Measurements from ENCODE around the gene PREX1. TPM values are rescaled to one million over a fixed set of nuclear protein-coding genes. Genes with fewer than 3 reads are reported as not detected.

PREX1 gene
- total RNA-seq, 2 experiments from 2014 or later = 76.8 to 77.1 TPM

DNA sequence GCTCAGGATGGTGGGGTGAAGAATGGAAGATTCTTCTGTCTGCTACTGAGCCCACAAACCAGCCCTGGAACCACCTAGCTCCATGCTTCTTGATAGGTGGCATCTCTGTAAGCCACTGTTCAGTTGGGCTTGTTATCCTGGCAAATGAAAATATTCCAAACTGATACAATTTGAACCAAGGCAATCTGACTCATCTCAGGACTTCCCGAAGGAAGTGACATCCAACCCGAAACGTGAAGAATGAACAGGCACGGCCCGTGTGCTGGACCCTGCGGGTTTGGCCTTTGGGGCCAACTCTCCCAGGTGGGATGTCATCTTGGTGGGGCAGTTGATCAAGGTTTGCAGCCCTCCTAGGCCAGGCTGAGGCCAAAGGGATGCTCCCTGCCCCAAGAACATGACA is 160.3 kb downstream of the PREX1 start:
- peaks cover 28% of the 10 kb centered on the region for H3K36me3 Mint-ChIP-seq
- H3K27me3 Mint-ChIP-seq = no peaks in the 10 kb centered on the region
- no peak overlapping the region for H3K27ac Mint-ChIP-seq
- no peak for DNase-seq
- peaks cover 2% of the 10 kb centered on the region for H3K4me1 Mint-ChIP-seq
- no peaks in the 10 kb centered on the region for H3K9me3 Mint-ChIP-seq
- no peak overlapping the region for H3K4me3 Mint-ChIP-seq

DNA sequence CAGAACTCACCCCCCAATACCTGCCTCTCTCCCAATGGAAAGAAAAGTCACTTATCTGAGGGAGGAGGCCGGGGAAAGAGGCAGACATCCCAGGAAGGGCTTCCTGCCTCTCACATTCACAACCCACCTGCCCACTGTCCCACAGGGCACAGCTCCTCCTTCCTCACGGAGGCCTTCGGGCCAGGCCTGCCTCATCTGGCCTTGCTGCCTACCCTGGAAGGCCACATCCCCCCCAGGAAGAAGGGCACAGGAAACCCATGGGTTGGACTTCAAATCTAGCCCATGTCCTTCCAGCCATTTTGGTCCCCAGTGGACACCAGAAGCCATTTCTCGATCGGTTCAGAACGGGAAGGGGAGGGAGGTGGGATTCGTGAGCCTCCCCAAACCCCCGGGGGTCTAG is 162.0 kb downstream of the PREX1 start:
- H3K9me3 Mint-ChIP-seq = no peaks in the 10 kb centered on the region
- DNase-seq = no peak
- H3K4me3 Mint-ChIP-seq = no peak overlapping the region
- H3K36me3 Mint-ChIP-seq = peaks cover 31% of the 10 kb centered on the region
- no peak overlapping the region for H3K27ac Mint-ChIP-seq
- no peaks in the 10 kb centered on the region for H3K4me1 Mint-ChIP-seq
- no peaks in the 10 kb centered on the region for H3K27me3 Mint-ChIP-seq

DNA sequence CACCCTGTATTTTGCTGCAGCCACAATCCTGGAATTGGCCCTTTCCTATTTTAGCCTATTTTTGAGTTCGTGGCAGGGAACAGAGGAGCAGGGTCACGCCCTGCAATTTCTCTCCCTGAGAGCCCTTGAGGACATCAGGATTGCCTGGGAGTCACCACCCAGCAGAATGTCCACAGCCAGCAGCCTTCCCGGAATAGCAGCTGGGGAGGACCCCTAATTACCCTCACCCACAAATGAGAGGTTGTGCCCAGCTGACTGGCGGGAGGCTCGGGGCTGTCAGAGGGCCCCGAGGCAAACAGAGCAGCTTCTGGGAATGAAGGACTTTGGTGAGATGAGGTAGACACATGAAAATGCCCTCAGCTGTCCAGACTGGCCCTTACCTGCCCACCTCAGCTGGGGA is 165.1 kb downstream of the PREX1 start:
- no peak for DNase-seq
- no peaks in the 10 kb centered on the region for H3K9me3 Mint-ChIP-seq
- peaks cover 7% of the 10 kb centered on the region for H3K4me1 Mint-ChIP-seq
- no peak overlapping the region for H3K4me3 Mint-ChIP-seq
- no peaks in the 10 kb centered on the region for H3K27me3 Mint-ChIP-seq
- H3K27ac Mint-ChIP-seq = no peak overlapping the region
- H3K36me3 Mint-ChIP-seq = peaks cover 50% of the 10 kb centered on the region

DNA sequence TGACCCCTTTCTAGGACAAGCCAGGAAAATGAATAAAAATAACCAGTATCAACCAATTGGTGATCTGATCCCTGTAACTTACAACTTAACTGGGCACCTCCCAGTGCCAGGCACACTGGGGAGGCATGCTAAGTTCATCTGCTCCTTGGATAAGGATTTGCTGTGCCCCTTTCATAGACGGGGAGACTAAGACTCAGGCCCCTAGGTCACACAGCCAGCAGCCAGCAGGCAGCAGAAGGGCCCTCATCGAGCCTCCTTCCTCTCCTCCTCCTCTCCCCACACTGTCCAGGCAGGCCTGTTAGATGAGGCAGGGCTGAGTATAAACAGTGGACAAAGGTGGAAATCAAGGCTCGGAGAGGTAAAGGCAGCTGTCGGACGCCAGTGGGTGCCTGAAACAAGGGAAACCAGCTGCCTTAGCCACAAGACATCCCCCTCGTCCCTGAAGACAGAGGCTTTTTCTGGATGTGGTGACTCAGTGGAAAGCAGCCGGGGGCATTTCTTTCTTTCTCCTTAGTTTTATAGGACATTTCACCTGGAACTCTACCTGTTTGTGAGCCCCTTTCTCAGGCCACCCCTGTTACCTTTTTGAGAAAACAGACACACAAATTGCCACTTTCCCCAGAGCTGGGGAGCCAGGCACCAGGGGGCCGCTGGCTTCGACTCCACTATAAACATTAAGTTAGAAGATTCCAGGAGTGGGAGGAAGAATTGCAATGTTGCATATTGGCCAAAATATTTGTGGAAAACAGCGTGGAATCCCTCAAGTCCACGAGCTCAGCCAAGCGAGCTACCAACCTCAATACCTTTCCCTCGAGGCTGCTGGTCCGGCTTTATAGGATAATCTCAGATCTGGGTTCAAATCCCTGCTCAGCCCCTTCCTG is 166.0 kb downstream of the PREX1 start:
- Mint-ChIP-seq H3K4me3 (no peak overlapping the region), H3K27me3 (no peaks in the 10 kb centered on the region), H3K4me1 (peaks cover 7% of the 10 kb centered on the region), H3K9me3 (no peaks in the 10 kb centered on the region), H3K27ac (no peak overlapping the region), H3K36me3 (peaks cover 56% of the 10 kb centered on the region)
- no peak for DNase-seq

DNA sequence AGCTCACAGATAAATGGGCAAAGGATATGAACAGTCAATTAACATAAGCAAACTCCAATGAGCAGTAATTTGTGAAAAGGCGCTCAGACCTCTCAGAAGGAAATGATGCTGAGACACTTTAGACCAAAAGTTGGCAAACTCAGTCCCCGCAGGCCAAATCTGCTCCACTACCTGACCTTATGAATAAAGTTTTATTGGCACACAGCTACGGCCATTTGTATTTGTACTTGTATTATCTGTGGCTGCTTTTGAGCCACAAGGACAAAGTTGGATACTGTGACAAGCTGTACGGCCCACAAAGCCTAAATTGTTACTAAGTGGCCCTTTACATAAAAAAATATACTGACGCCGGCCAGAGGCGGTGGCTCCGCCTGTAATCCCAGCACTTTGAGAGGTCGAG is 167.0 kb downstream of the PREX1 start:
- H3K36me3 Mint-ChIP-seq = peaks cover 65% of the 10 kb centered on the region
- no peak overlapping the region for H3K4me3 Mint-ChIP-seq
- H3K27ac Mint-ChIP-seq = no peak overlapping the region

DNA sequence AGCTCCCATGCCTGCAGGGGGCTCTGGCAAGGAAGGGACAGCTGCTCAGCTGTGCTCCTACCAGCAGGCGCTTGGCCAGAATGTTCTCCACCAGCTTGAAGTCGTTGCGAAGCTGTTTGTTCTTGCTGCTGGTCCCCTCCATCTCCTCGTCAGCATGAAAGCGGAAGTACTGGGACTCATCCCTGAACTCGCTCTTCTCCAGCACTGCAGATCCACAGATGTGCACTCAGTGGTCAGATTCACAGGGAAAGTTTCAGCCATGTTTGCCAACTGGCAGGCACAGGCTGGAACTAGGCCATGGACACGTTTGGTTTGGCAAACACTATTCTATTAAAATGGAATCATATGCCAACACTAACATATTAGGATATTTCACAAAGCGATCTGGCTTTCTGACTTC is 167.9 kb downstream of the PREX1 start:
- Mint-ChIP-seq H3K9me3 (no peaks in the 10 kb centered on the region), H3K4me3 (no peak overlapping the region), H3K27ac (peak overlapping the region; percentile 76), H3K36me3 (peaks cover 66% of the 10 kb centered on the region), H3K27me3 (no peaks in the 10 kb centered on the region), H3K4me1 (peaks cover 7% of the 10 kb centered on the region)
- DNase-seq = no peak

More for the DNA sequence above, 167.0 kb downstream of the PREX1 start:
- DNase-seq = no peak
- H3K9me3 Mint-ChIP-seq = no peaks in the 10 kb centered on the region
- H3K4me1 Mint-ChIP-seq = peaks cover 7% of the 10 kb centered on the region
- H3K27me3 Mint-ChIP-seq = no peaks in the 10 kb centered on the region

DNA sequence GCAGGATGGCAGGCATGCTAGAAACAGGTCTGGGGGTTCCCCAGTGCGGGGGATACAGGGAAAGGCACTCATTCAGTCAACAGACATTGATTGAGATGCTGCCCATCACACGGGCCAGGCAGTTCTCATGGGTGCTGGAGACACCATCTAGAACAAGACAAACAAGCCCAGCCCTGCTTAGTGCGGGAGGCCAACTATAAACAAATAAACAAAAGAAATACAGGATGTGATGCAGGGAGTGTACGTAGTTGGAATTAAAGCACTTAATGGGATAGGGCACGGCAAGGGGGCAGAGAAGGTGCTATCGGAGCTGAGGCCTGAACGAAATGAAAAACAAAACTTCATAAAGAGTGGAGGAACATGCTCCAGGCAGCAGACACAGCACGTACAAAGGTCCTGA is 169.3 kb downstream of the PREX1 start:
- Mint-ChIP-seq H3K27ac (peak overlapping the region; percentile 86), H3K27me3 (no peaks in the 10 kb centered on the region), H3K36me3 (peaks cover 60% of the 10 kb centered on the region), H3K9me3 (no peaks in the 10 kb centered on the region), H3K4me1 (peaks cover 7% of the 10 kb centered on the region), H3K4me3 (no peak overlapping the region)
- no peak for DNase-seq

DNA sequence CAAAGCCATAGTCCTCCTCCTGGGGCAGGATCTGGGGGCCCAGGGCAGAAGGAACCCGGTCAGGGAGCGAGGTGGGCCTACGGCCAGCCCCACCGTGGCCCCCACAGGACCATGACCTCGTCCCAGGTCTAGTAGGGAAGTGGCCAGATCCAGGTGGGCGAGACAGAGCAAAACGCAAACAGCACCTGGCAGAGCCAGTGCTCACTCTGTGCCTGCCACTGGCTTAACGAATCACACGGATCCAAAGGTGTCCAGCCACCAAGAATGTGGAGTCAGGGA is 169.7 kb downstream of the PREX1 start:
- Mint-ChIP-seq H3K4me1 (peaks cover 7% of the 10 kb centered on the region), H3K27ac (no peak overlapping the region), H3K27me3 (no peaks in the 10 kb centered on the region), H3K4me3 (no peak overlapping the region), H3K9me3 (no peaks in the 10 kb centered on the region), H3K36me3 (peaks cover 60% of the 10 kb centered on the region)
- DNase-seq = no peak

DNA sequence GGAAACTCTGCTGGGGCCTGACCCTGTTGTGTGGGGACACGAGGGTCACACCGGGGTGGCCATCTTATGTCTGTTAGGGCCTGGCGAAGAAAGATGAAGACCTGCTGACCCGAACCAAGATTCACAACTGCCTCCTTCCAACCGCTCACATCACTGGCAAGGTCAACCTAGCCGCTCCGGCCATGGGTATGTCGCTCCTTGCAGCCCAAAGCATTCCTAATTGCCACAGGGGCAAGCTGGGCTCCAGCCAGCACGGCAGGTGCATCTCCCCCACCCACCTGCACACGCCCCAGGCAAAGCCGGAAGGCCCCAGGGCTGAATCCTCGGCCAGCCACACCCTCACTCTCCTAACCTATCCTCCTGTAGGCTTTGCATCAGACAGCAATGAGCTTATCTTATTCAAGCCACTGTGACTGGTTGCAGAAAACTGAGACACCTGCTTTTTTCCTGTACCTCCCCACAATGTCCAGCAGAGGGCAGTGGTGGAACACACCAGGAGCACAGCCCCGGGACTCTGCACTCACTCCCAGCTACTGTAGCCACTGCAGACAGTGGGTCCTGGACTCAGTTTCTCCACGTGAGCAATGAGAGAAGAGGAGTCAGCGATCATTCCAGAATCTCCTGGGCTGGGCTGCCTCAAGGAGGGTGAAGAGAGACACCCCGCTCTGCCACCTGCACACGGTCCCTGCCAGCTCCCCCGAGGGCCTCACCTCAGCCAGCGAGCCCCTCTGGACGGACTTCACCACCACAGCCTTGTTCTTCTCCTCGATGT is 170.2 kb downstream of the PREX1 start:
- peaks cover 7% of the 10 kb centered on the region for H3K4me1 Mint-ChIP-seq
- peaks cover 55% of the 10 kb centered on the region for H3K36me3 Mint-ChIP-seq
- H3K27ac Mint-ChIP-seq = peak overlapping the region; percentile 38
- DNase-seq = peak; percentile 51
- no peak overlapping the region for H3K4me3 Mint-ChIP-seq
- H3K9me3 Mint-ChIP-seq = no peaks in the 10 kb centered on the region
- H3K27me3 Mint-ChIP-seq = no peaks in the 10 kb centered on the region

DNA sequence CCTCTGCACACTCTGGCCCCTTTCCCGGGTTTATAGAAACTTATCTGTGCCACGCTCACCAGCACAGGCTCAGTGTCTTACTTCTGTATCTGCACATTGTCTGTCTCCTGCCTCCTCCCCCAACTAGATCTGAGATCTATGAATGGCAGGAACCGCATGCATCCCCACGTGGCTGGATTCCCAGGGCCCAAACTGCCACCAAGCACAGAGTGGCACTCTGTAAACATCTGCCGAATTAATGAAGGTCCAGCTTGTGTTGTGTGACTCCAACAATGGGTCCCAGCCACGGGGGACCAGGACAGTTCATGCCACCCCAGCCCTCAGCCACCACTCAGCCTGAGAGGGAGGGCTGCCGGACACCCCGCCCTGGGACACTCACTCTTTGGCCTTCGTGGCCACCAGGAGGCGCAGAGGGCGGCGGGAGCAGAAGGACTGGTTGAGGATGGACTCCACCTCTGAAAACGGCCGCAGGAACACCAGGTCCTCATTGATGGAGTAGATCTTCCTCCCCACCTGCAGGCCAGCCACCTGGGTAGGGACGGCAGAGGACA is 171.1 kb downstream of the PREX1 start:
- H3K4me3 Mint-ChIP-seq = no peak overlapping the region
- peaks cover 46% of the 10 kb centered on the region for H3K36me3 Mint-ChIP-seq
- peak overlapping the region; percentile 71 for H3K27ac Mint-ChIP-seq
- H3K4me1 Mint-ChIP-seq = peaks cover 7% of the 10 kb centered on the region
- no peak for DNase-seq
- no peaks in the 10 kb centered on the region for H3K9me3 Mint-ChIP-seq
- no peaks in the 10 kb centered on the region for H3K27me3 Mint-ChIP-seq

DNA sequence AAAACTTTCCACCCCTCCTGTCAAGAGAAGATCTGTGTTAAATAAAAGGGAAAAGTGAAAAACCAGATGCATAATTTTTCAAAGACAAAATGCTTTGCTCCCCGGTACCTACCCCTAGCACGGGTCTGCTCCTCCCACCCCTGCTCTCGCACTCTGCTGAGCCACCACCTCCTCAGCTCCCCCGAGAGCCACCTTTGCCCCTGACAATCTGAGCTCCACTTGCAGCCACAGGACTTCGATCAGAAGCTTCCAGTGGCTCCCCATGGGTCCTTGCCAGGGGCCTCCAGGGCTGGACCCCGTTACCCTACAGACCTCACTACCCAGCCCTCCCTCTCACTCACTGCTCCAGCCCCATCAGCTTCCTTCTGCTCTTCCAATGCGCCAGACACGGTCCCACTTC is 171.7 kb downstream of the PREX1 start:
- DNase-seq = no peak
- Mint-ChIP-seq H3K4me1 (peaks cover 7% of the 10 kb centered on the region), H3K9me3 (no peaks in the 10 kb centered on the region), H3K36me3 (peaks cover 42% of the 10 kb centered on the region), H3K4me3 (no peak overlapping the region), H3K27ac (peak overlapping the region; percentile 71), H3K27me3 (no peaks in the 10 kb centered on the region)

DNA sequence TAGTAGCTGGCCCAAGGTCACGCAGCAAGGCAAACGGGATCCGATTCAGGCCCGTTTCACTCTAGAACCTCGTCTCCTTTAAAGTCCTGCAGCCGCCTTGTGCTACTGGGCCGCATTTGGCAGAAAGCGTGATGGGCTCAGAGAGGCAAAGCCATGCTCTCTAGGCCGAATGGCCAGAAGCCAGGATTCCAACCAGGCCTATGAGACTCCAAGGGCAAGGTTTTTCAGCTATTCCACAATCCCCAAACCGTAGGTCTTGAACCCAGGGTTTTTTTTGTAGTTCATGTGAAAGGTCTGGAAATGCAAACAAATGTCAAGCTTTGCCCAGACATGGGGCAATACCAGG is 174.1 kb downstream of the PREX1 start:
- no peaks in the 10 kb centered on the region for H3K9me3 Mint-ChIP-seq
- peaks cover 21% of the 10 kb centered on the region for H3K36me3 Mint-ChIP-seq
- H3K4me3 Mint-ChIP-seq = no peak overlapping the region
- no peak for DNase-seq
- H3K27ac Mint-ChIP-seq = no peak overlapping the region
- H3K27me3 Mint-ChIP-seq = no peaks in the 10 kb centered on the region
- no peaks in the 10 kb centered on the region for H3K4me1 Mint-ChIP-seq

DNA sequence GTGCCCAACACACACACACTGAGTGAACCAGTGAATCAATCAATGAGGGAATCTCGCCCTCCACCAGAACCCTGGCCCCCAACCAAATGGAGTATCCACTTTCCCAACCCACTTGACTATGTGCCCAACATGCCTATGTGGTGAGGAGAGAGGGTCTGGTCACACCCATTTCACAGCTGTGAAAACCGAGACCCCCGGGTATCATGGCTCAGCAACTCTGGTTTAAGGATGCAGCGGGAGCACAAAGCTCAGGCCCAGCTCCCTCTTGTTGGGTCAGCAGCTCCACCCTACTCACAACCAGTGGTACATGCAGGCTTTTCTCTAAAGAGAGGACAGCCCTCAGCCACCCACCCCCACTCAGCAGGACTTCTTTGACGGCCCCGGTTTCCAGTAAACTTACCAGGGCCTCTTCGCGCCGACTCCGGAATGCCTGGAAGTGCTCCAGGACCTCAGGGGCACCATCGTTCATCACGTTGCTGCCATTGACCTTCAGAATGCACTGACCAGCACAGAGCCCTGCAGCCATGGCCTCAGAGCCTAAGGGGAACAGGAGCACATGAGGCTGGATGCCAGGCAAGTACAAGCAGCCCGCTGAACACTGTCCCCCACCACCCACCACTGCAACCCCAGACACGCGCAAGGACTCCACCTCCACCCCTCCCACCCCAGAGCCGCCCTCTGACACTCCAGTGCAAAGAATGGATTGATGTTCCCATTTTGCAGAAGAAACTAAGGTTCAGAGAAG is 174.7 kb downstream of the PREX1 start:
- Mint-ChIP-seq H3K4me3 (no peak overlapping the region), H3K4me1 (no peaks in the 10 kb centered on the region), H3K36me3 (peaks cover 17% of the 10 kb centered on the region), H3K9me3 (no peaks in the 10 kb centered on the region), H3K27me3 (no peaks in the 10 kb centered on the region), H3K27ac (no peak overlapping the region)
- no peak for DNase-seq

DNA sequence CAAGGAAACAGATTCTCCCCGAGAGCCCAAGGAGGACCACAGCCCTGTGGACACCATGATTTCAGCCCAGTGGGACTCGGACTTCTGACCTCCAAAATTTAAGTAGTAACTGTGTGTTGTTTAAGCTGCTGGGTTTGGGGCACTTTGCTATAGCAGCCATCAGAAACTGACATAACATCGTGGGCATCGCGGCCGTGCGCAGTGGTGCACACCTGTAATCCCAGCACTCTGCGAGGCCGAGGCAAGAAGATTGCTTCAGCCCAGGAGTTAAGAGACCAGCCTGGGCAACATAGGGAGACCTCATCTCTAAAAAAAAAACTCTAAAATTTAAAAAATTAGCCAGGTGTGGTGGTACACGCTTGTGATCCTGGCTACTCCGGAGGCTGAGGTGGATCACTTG is 175.8 kb downstream of the PREX1 start:
- peaks cover 11% of the 10 kb centered on the region for H3K36me3 Mint-ChIP-seq
- no peaks in the 10 kb centered on the region for H3K4me1 Mint-ChIP-seq
- no peaks in the 10 kb centered on the region for H3K9me3 Mint-ChIP-seq
- H3K4me3 Mint-ChIP-seq = no peak overlapping the region
- H3K27ac Mint-ChIP-seq = no peak overlapping the region
- no peaks in the 10 kb centered on the region for H3K27me3 Mint-ChIP-seq
- no peak for DNase-seq

DNA sequence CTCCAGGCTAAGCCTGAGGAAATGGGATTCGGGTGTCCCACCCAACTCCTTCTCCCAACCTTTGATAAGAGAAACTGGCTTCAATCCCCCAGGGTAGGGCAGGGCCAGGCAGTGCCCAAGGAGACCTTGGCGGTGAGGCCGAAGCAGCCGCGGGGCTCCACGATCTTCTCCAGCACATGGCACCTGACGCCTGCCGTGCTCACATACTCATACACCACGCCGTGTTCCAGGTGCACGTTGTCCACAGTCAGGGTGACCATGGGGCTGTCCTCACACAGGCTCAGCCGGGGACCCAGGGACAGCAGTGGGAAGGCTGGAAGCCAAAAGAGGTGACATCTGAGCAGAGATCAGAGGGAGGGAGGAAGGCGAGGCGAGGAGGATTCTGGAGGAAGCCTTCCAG is 176.5 kb downstream of the PREX1 start:
- H3K36me3 Mint-ChIP-seq = peaks cover 6% of the 10 kb centered on the region
- no peak for DNase-seq
- no peak overlapping the region for H3K4me3 Mint-ChIP-seq
- no peaks in the 10 kb centered on the region for H3K4me1 Mint-ChIP-seq
- no peaks in the 10 kb centered on the region for H3K9me3 Mint-ChIP-seq
- no peak overlapping the region for H3K27ac Mint-ChIP-seq
- no peaks in the 10 kb centered on the region for H3K27me3 Mint-ChIP-seq

All from activated naive CD8-positive, alpha-beta T cell treated with anti-CD3 and anti-CD28 coated beads for 36 hours (primary cell).